ENCODE results near the gene ADCK1. TPM values are rescaled to one million over a fixed set of nuclear protein-coding genes. Genes with fewer than 3 reads are reported as not detected.

ADCK1 gene
- polyA plus RNA-seq, 1 donor from 2014 or later: 13.6 TPM

DNA sequence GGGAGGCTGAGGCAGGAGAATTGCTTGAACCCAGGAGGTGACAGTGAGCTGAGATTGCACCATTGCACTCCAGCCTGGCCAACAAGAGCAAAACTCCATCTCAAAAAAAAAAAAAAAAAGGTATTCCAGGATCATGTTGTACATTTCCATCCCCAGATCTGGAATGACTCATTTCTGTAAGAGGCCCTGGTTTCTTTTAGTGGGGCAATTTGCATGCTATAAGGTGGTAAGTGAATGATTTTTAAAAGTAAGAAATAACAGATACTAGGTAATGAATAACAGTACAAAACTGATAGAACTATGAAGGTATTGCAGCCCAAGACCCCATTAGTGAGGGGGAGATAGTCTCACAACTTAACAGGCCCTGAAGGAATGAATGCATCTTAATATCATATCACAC, 17.7 kb upstream of the ADCK1 start:
- TF ChIP-seq EP300 (conservative IDR thresholded peaks at IDR 0.05; ENCODE audit: poor library complexity, severe bottlenecking): no peak
- TF ChIP-seq, protein P1, sequence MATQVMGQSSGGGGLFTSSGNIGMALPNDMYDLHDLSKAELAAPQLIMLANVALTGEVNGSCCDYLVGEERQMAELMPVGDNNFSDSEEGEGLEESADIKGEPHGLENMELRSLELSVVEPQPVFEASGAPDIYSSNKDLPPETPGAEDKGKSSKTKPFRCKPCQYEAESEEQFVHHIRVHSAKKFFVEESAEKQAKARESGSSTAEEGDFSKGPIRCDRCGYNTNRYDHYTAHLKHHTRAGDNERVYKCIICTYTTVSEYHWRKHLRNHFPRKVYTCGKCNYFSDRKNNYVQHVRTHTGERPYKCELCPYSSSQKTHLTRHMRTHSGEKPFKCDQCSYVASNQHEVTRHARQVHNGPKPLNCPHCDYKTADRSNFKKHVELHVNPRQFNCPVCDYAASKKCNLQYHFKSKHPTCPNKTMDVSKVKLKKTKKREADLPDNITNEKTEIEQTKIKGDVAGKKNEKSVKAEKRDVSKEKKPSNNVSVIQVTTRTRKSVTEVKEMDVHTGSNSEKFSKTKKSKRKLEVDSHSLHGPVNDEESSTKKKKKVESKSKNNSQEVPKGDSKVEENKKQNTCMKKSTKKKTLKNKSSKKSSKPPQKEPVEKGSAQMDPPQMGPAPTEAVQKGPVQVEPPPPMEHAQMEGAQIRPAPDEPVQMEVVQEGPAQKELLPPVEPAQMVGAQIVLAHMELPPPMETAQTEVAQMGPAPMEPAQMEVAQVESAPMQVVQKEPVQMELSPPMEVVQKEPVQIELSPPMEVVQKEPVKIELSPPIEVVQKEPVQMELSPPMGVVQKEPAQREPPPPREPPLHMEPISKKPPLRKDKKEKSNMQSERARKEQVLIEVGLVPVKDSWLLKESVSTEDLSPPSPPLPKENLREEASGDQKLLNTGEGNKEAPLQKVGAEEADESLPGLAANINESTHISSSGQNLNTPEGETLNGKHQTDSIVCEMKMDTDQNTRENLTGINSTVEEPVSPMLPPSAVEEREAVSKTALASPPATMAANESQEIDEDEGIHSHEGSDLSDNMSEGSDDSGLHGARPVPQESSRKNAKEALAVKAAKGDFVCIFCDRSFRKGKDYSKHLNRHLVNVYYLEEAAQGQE (IDR thresholded peaks at IDR 0.05; ENCODE audit: borderline replicate concordance): no peak
- TF ChIP-seq EZH2 (IDR thresholded peaks at IDR 0.05; ENCODE audit: borderline replicate concordance, insufficient read depth, low read length, poor library complexity, severe bottlenecking): no peak
- TF ChIP-seq POLR2AphosphoS5 (IDR thresholded peaks at IDR 0.05): no peak
- no peak for TF ChIP-seq MXI1 (conservative IDR thresholded peaks at IDR 0.05; ENCODE audit: poor library complexity, severe bottlenecking)
- no peak for TF ChIP-seq TAF1 (IDR thresholded peaks at IDR 0.05; ENCODE audit: low read depth)
- TF ChIP-seq, protein P2, sequence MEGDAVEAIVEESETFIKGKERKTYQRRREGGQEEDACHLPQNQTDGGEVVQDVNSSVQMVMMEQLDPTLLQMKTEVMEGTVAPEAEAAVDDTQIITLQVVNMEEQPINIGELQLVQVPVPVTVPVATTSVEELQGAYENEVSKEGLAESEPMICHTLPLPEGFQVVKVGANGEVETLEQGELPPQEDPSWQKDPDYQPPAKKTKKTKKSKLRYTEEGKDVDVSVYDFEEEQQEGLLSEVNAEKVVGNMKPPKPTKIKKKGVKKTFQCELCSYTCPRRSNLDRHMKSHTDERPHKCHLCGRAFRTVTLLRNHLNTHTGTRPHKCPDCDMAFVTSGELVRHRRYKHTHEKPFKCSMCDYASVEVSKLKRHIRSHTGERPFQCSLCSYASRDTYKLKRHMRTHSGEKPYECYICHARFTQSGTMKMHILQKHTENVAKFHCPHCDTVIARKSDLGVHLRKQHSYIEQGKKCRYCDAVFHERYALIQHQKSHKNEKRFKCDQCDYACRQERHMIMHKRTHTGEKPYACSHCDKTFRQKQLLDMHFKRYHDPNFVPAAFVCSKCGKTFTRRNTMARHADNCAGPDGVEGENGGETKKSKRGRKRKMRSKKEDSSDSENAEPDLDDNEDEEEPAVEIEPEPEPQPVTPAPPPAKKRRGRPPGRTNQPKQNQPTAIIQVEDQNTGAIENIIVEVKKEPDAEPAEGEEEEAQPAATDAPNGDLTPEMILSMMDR (IDR thresholded peaks at IDR 0.05; ENCODE audit: poor library complexity, severe bottlenecking): no peak
- TF ChIP-seq RAD21 (conservative IDR thresholded peaks at IDR 0.05): no peak
- TF ChIP-seq SMC3 (conservative IDR thresholded peaks at IDR 0.05; ENCODE audit: poor library complexity): no peak
- Histone ChIP-seq H3K4me3 (ENCODE audit: low read length) (no peak overlapping the region), H3K27me3 (ENCODE audit: insufficient read depth, low read depth, low read length) (no peaks in the 10 kb centered on the region), H3F3A (ENCODE audit: insufficient read depth, low read length, poor library complexity, severe bottlenecking) (no peaks in the 10 kb centered on the region), H3K9ac (ENCODE audit: low read length) (no peak overlapping the region), H3K4me2 (ENCODE audit: low read length) (no peak overlapping the region), H3K9me3 (ENCODE audit: low read length) (no peaks in the 10 kb centered on the region), H3K36me3 (ENCODE audit: insufficient read depth, low read length) (no peaks in the 10 kb centered on the region), H4K20me1 (ENCODE audit: insufficient read depth) (no peaks in the 10 kb centered on the region), H3K27ac (ENCODE audit: low read length) (no peak overlapping the region), H3K79me2 (replicated peaks; ENCODE audit: insufficient read depth, low read length) (no peaks in the 10 kb centered on the region), H3K9me2 (ENCODE audit: insufficient read depth, low read length) (no peaks in the 10 kb centered on the region), H2AFZ (ENCODE audit: low read depth, low read length) (no peak overlapping the region)

DNA sequence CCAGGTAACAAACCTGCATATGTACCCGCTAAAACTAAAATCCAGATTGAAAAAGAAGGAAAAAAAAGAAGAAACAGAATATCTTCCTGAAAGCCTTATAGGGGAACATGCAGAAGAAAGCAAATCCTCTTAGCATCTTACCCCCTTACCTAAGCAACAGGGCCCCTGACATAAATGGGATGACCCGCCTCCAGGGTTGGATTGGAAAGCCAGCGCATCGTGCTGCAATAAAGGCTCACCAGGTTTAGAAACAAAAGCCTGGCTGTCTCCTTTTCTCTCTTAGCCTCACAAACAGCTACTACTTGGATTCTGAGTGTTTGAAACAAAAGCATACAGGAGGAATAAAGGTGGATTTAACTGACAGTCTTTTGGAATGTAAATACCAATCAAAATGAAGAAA, 13.8 kb upstream of the ADCK1 start:
- Histone ChIP-seq H3K27me3 (ENCODE audit: insufficient read depth, low read depth, low read length) (no peaks in the 10 kb centered on the region), H4K20me1 (ENCODE audit: insufficient read depth) (no peaks in the 10 kb centered on the region), H3K4me3 (ENCODE audit: low read length) (no peak overlapping the region), H3K4me2 (ENCODE audit: low read length) (no peak overlapping the region), H3K9ac (ENCODE audit: low read length) (no peak overlapping the region), H2AFZ (ENCODE audit: low read depth, low read length) (peak overlapping the region; percentile 1), H3K36me3 (ENCODE audit: insufficient read depth, low read length) (no peaks in the 10 kb centered on the region), H3K9me3 (ENCODE audit: low read length) (no peaks in the 10 kb centered on the region), H3F3A (ENCODE audit: insufficient read depth, low read length, poor library complexity, severe bottlenecking) (no peaks in the 10 kb centered on the region), H3K9me2 (ENCODE audit: insufficient read depth, low read length) (no peaks in the 10 kb centered on the region), H3K27ac (ENCODE audit: low read length) (no peak overlapping the region), H3K79me2 (replicated peaks; ENCODE audit: insufficient read depth, low read length) (no peaks in the 10 kb centered on the region)
- TF ChIP-seq TAF1 (IDR thresholded peaks at IDR 0.05; ENCODE audit: low read depth): no peak

Data from neural cell (in vitro differentiated cells).